Erythroblast (primary cell): ENCODE measurements around the gene COX5B.

Experiments
- GATA1 ChIP-seq: IDR thresholded peaks from 2 replicates; pipeline ENCODE4 v1.6.1; 2011; ENCODE audit warnings: low read depth, mild to moderate bottlenecking, control low read depth, low read length, moderate library complexity
- POLR2A ChIP-seq: IDR thresholded peaks from 2 replicates; pipeline ENCODE4 v1.6.1; 2011; ENCODE audit warnings: mild to moderate bottlenecking, low read length

- no peak for TF ChIP-seq POLR2A
- no peak for TF ChIP-seq GATA1
Measured at GRCh38 chr2:97654309-97654708, 8.4 kb downstream of the COX5B start.
